COLO829 (cell line): ENCODE measurements around the gene SHISA9.
"Not testable (repeated sequence)": the region's sequence is repeated elsewhere in the genome, so short reads cannot be mapped to it uniquely, and the experiment has no call there.

Source experiments
- DNase-seq: peaks from one replicate; pipeline ENCODE4 v3.0.0; 2012; ENCODE audit warnings: low spot score

SHISA9 gene

GRCh38 chr16:12900156-12900555 lies 1.2 kb upstream of the SHISA9 start:
- no peak for DNase-seq

GRCh38 chr16:12900599-12901203 lies 697 bp upstream of the SHISA9 start:
- no peak for DNase-seq

GRCh38 chr16:12901204-12901596 lies 198 bp upstream of the SHISA9 start:
- no peak for DNase-seq

- no peak for DNase-seq
Observed at GRCh38 chr16:12902511-12903372, 1.3 kb downstream of the SHISA9 start.

- no peak for DNase-seq
Observed at GRCh38 chr16:12903407-12904328, 2.3 kb downstream of the SHISA9 start.

- no peak for DNase-seq
Observed at GRCh38 chr16:12904329-12904671, 2.9 kb downstream of the SHISA9 start.

GRCh38 chr16:12906271-12906670 lies 4.9 kb downstream of the SHISA9 start:
- no peak for DNase-seq

- no peak for DNase-seq
Observed at GRCh38 chr16:12906765-12907516, 5.5 kb downstream of the SHISA9 start.

GRCh38 chr16:12907670-12908233 lies 6.4 kb downstream of the SHISA9 start:
- DNase-seq, result no peak

- DNase-seq, result no peak
Observed at GRCh38 chr16:12917246-12917645, 15.8 kb downstream of the SHISA9 start.

GRCh38 chr16:12917653-12918052 lies 16.3 kb downstream of the SHISA9 start:
- DNase-seq, result no peak

- DNase-seq, result no peak
Observed at GRCh38 chr16:12920739-12921138, 19.3 kb downstream of the SHISA9 start.

GRCh38 chr16:12923640-12924039 lies 22.2 kb downstream of the SHISA9 start:
- not testable (repeated sequence) for DNase-seq

- DNase-seq, result no peak
Observed at GRCh38 chr16:12925026-12925800, 23.8 kb downstream of the SHISA9 start.

- DNase-seq, result no peak
Observed at GRCh38 chr16:12927591-12927990, 26.2 kb downstream of the SHISA9 start.

- DNase-seq, result no peak
Observed at GRCh38 chr16:12930881-12931280, 29.5 kb downstream of the SHISA9 start.

GRCh38 chr16:12936391-12936790 lies 35.0 kb downstream of the SHISA9 start:
- DNase-seq, result no peak

GRCh38 chr16:12941896-12942295 lies 40.5 kb downstream of the SHISA9 start:
- DNase-seq, result no peak

GRCh38 chr16:12942861-12943260 lies 41.5 kb downstream of the SHISA9 start:
- no peak for DNase-seq

GRCh38 chr16:12944300-12944699 lies 42.9 kb downstream of the SHISA9 start:
- no peak for DNase-seq

GRCh38 chr16:12951392-12951791 lies 50.0 kb downstream of the SHISA9 start:
- no peak for DNase-seq
